HuH-7.5 (cell line): ENCODE data around the gene RALGDS.

ENCODE experiments used
- DNase-seq: peaks from one replicate; pipeline ENCODE4 v3.0.0; 2011; ENCODE audit warnings: low spot score

The RALGDS gene

GRCh38 chr9:133119103-133119845, 1.8 kb downstream of the RALGDS start:
- no peak for DNase-seq

GRCh38 chr9:133118568-133118967, 2.5 kb downstream of the RALGDS start:
- DNase-seq: no peak

GRCh38 chr9:133118179-133118520, 2.9 kb downstream of the RALGDS start:
- no peak for DNase-seq

- DNase-seq: no peak
Observed at GRCh38 chr9:133117271-133118178, 3.5 kb downstream of the RALGDS start.

GRCh38 chr9:133116346-133117231, 4.5 kb downstream of the RALGDS start:
- no peak for DNase-seq

- DNase-seq: no peak
Observed at GRCh38 chr9:133115604-133116345, 5.3 kb downstream of the RALGDS start.

GRCh38 chr9:133114886-133115603, 6.0 kb downstream of the RALGDS start:
- no peak for DNase-seq

GRCh38 chr9:133113949-133114885, 6.8 kb downstream of the RALGDS start:
- DNase-seq: no peak

- no peak for DNase-seq
Observed at GRCh38 chr9:133113163-133113948, 7.7 kb downstream of the RALGDS start.

GRCh38 chr9:133112663-133113026, 8.4 kb downstream of the RALGDS start:
- DNase-seq: no peak

- DNase-seq: no peak
Observed at GRCh38 chr9:133111808-133112662, 9.0 kb downstream of the RALGDS start.

GRCh38 chr9:133109931-133110650, 10.9 kb downstream of the RALGDS start:
- no peak for DNase-seq

- DNase-seq: no peak
Observed at GRCh38 chr9:133108794-133109641, 12.0 kb downstream of the RALGDS start.

- DNase-seq: no peak
Observed at GRCh38 chr9:133107961-133108793, 12.9 kb downstream of the RALGDS start.

GRCh38 chr9:133107245-133107722, 13.8 kb downstream of the RALGDS start:
- DNase-seq: no peak
